Measurements from ENCODE around the gene ZNF740.

DNA sequence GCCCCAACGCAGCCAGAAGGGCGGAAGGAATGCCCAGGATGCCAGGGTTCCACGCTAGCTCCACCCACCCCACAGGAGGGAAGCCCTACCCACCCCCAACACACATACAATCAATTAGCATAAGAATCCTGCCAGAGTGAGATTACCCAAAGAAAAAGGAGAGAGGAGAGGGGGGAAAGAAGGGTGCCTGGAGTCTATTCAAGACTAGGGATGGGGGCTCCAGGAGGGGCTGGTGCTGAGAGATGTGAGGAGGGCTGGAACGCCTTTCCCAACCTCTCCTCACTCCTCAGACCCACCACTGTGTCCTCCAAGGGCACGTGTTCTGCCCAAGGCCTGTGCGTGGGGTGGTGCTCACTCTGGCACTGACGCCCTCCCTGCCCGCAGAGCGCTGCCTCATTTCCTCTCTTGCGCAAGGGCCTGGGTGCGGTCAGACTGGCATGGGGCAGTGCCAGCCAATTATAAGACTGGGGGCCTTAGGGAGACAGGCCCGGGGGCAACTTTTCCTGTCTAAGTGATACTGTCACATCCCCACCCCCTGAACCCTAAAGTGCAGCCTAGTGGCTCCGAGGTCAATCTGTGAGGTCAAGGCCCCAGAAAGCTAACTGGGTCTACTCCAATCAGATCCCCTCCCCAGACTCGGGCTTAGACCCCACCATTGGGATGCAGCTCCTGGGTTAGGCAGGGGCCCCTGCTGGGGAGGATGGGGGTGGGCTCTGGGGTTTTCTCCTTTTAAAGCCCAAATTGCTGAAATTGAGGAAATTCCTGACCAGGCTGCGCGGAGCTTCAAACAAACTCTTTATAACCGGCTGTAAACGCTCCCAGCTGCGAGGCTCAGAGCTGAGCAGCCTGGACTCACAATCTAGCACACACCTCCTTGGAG is 36.8 kb downstream of the ZNF740 start:
- TF ChIP-seq, protein P1, sequence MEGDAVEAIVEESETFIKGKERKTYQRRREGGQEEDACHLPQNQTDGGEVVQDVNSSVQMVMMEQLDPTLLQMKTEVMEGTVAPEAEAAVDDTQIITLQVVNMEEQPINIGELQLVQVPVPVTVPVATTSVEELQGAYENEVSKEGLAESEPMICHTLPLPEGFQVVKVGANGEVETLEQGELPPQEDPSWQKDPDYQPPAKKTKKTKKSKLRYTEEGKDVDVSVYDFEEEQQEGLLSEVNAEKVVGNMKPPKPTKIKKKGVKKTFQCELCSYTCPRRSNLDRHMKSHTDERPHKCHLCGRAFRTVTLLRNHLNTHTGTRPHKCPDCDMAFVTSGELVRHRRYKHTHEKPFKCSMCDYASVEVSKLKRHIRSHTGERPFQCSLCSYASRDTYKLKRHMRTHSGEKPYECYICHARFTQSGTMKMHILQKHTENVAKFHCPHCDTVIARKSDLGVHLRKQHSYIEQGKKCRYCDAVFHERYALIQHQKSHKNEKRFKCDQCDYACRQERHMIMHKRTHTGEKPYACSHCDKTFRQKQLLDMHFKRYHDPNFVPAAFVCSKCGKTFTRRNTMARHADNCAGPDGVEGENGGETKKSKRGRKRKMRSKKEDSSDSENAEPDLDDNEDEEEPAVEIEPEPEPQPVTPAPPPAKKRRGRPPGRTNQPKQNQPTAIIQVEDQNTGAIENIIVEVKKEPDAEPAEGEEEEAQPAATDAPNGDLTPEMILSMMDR (IDR thresholded peaks at IDR 0.05; ENCODE audit: low read length), result no peak
- TF ChIP-seq EZH2 (IDR thresholded peaks at IDR 0.05; ENCODE audit: borderline replicate concordance, low read length), result no peak
